ENCODE data around the gene ZNF396. TPM values are rescaled to one million over a fixed set of nuclear protein-coding genes. Genes with fewer than 3 reads are reported as not detected.
A peak's percentile ranks its signal among the peaks of the same experiment; 100 is the strongest.

Gene ZNF396
- polyA plus RNA-seq, 2 of the 4 experiments (the other 2 are of a cell fraction): 0.94 to 1.3 TPM

- TF ChIP-seq, protein P1, sequence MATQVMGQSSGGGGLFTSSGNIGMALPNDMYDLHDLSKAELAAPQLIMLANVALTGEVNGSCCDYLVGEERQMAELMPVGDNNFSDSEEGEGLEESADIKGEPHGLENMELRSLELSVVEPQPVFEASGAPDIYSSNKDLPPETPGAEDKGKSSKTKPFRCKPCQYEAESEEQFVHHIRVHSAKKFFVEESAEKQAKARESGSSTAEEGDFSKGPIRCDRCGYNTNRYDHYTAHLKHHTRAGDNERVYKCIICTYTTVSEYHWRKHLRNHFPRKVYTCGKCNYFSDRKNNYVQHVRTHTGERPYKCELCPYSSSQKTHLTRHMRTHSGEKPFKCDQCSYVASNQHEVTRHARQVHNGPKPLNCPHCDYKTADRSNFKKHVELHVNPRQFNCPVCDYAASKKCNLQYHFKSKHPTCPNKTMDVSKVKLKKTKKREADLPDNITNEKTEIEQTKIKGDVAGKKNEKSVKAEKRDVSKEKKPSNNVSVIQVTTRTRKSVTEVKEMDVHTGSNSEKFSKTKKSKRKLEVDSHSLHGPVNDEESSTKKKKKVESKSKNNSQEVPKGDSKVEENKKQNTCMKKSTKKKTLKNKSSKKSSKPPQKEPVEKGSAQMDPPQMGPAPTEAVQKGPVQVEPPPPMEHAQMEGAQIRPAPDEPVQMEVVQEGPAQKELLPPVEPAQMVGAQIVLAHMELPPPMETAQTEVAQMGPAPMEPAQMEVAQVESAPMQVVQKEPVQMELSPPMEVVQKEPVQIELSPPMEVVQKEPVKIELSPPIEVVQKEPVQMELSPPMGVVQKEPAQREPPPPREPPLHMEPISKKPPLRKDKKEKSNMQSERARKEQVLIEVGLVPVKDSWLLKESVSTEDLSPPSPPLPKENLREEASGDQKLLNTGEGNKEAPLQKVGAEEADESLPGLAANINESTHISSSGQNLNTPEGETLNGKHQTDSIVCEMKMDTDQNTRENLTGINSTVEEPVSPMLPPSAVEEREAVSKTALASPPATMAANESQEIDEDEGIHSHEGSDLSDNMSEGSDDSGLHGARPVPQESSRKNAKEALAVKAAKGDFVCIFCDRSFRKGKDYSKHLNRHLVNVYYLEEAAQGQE (IDR thresholded peaks at IDR 0.05): no peak
- TF ChIP-seq MAZ (IDR thresholded peaks at IDR 0.05; ENCODE audit: borderline replicate concordance, low read depth, low read length): no peak
- TF ChIP-seq SMC3 (IDR thresholded peaks at IDR 0.05): no peak
- TF ChIP-seq TP53 (CRISPR knock-in tag; IDR thresholded peaks at IDR 0.05): no peak
- TF ChIP-seq PHF8 (IDR thresholded peaks at IDR 0.05; ENCODE audit: borderline replicate concordance, low read depth): no peak
- TF ChIP-seq CHD2 (IDR thresholded peaks at IDR 0.05; ENCODE audit: low read length, partially characterized antibody): no peak
- no peak for TF ChIP-seq EP300 (IDR thresholded peaks at IDR 0.05)
- TF ChIP-seq RCOR1 (IDR thresholded peaks at IDR 0.05; ENCODE audit: low read depth, low read length): no peak
- TF ChIP-seq HEYL (CRISPR knock-in tag; IDR thresholded peaks at IDR 0.05): no peak
- no peak for TF ChIP-seq ZSCAN20 (CRISPR knock-in tag; IDR thresholded peaks at IDR 0.05)
- TF ChIP-seq ZFP36 (IDR thresholded peaks at IDR 0.05; ENCODE audit: borderline replicate concordance, partially characterized antibody): no peak
- TF ChIP-seq POLR2A (IDR thresholded peaks at IDR 0.05; ENCODE audit: low read length): no peak
- TF ChIP-seq HDAC2 (IDR thresholded peaks at IDR 0.05): no peak
Measured at GRCh38 chr18:35376393-35376741, 770 bp downstream of the ZNF396 start (continued).

GRCh38 chr18:35374708-35375107 is 2.4 kb downstream of the ZNF396 start:
- no peak for TF ChIP-seq MAZ (IDR thresholded peaks at IDR 0.05; ENCODE audit: borderline replicate concordance, low read depth, low read length)
- TF ChIP-seq CEBPB (IDR thresholded peaks at IDR 0.05): no peak
- TF ChIP-seq HEYL (CRISPR knock-in tag; IDR thresholded peaks at IDR 0.05): no peak
- TF ChIP-seq ZFP36 (IDR thresholded peaks at IDR 0.05; ENCODE audit: borderline replicate concordance, partially characterized antibody): no peak
- TF ChIP-seq ZSCAN20 (CRISPR knock-in tag; IDR thresholded peaks at IDR 0.05): no peak
- TF ChIP-seq, protein P2, sequence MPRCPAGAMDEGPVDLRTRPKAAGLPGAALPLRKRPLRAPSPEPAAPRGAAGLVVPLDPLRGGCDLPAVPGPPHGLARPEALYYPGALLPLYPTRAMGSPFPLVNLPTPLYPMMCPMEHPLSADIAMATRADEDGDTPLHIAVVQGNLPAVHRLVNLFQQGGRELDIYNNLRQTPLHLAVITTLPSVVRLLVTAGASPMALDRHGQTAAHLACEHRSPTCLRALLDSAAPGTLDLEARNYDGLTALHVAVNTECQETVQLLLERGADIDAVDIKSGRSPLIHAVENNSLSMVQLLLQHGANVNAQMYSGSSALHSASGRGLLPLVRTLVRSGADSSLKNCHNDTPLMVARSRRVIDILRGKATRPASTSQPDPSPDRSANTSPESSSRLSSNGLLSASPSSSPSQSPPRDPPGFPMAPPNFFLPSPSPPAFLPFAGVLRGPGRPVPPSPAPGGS (IDR thresholded peaks at IDR 0.05): no peak
- TF ChIP-seq, protein P3, sequence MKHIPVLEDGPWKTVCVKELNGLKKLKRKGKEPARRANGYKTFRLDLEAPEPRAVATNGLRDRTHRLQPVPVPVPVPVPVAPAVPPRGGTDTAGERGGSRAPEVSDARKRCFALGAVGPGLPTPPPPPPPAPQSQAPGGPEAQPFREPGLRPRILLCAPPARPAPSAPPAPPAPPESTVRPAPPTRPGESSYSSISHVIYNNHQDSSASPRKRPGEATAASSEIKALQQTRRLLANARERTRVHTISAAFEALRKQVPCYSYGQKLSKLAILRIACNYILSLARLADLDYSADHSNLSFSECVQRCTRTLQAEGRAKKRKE (CRISPR knock-in tag; IDR thresholded peaks at IDR 0.05; ENCODE audit: low read depth): no peak
- no peak for TF ChIP-seq TP53 (CRISPR knock-in tag; IDR thresholded peaks at IDR 0.05)
- TF ChIP-seq RFX5 (IDR thresholded peaks at IDR 0.05): no peak
- no peaks in the 10 kb centered on the region for H3K4me1 ChIP-seq
- no peak for FAIRE-seq
- no peak for DNase-seq (ENCODE audit: low read depth in 1 of 2, low spot score in 1 of 2)
- no peak overlapping the region for H3K27ac ChIP-seq
- H3K4me2 ChIP-seq: no peak overlapping the region
- POLR2A ChIA-PET: no interaction called here
- ATAC-seq: no peak
- CTCF ChIA-PET: interaction anchor here (2.0 kb wide), 1 partner anchor 12 kb away, joined by 6 read pairs; no protein-coding TSS in a partner anchor
- H3K9me3 ChIP-seq: no peaks in the 10 kb centered on the region
- H3K4me3 ChIP-seq: no peak overlapping the region
- WGBS (ENCODE audit: missing lambda C conversion rate): 86% methylated on average over 4 of the region's 4 CpGs

DNA sequence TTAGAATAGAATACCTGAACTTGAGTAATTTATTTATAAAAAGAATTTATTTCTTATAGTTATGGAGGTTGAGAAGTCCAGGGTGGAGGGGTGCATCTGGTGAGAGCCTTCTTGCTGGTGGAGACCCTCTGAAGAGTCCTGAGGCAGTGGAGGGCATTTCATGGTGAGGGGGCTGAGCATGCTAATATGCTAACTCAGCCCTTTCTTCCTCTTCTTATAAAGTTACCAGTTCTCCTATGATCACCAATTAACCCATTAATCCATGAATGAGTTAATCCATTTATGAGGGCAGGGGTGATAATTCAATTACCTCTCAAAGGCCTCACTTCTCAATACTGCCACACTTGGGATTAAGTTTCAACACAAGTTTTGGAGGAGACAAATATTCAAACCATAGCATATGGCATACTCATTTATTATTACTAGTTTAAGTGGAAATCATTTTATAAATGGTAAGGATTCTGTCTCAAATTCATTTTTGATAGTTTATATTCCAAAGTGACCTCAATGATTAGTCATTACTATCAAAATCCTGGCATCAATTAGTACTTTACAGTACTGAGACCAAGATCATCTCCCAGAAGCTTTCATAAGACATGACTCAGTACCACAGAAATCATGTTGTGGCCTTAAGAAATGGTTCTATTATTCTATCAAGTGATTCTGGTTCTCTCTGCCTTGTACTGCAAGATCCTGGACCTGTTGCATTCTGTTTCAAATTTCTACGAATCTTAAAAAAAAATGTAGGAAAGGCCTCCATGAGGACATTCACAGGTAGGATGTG is 5.5 kb downstream of the ZNF396 start:
- Histone ChIP-seq H3K4me3 (no peak overlapping the region), H3K4me2 (no peak overlapping the region), H3K9me3 (no peaks in the 10 kb centered on the region), H3K27ac (no peak overlapping the region), H3K4me1 (no peaks in the 10 kb centered on the region)
- ChIA-PET POLR2A (no interaction called here), CTCF (no interaction called here)
- FAIRE-seq (no peak), ATAC-seq (no peak), DNase-seq (ENCODE audit: low read depth in 1 of 2, low spot score in 1 of 2) (no peak)
- TF ChIP-seq ZNF302 (CRISPR knock-in tag; IDR thresholded peaks at IDR 0.05): no peak
- TF ChIP-seq CEBPB (IDR thresholded peaks at IDR 0.05): no peak
- peak; percentile 66 for TF ChIP-seq MAFK (IDR thresholded peaks at IDR 0.05; ENCODE audit: partially characterized antibody)
- TF ChIP-seq RCOR1 (IDR thresholded peaks at IDR 0.05; ENCODE audit: low read depth, low read length): no peak
- WGBS (ENCODE audit: missing lambda C conversion rate): 53% methylated on average over 1 of the region's 1 CpG
